Fibroblast of the aortic adventitia (primary cell): ENCODE results near the gene ZNF536. TPM values are rescaled to one million over a fixed set of nuclear protein-coding genes. Genes with fewer than 3 reads are reported as not detected.

Source experiments
- DNase-seq: peaks from one replicate; pipeline ENCODE4 v3.0.0-alpha.2; 2010; ENCODE audit warnings: low read depth
- H3K4me3 ChIP-seq: 2 replicates; pipeline ENCODE4 v1.5.1; 2011; ENCODE audit warnings: low read depth, mild to moderate bottlenecking, control low read depth, low read length, moderate library complexity
- CTCF ChIP-seq: IDR thresholded peaks from 2 replicates; pipeline ENCODE4 v1.5.1; 2011; ENCODE audit warnings: mild to moderate bottlenecking, low read length, control low read depth, inconsistent platforms; ENCODE audit not compliant: insufficient read depth
- total RNA-seq: library from RNA; depleted of rRNA; stranded (reverse); fragments of >200 nt; gene quantifications from 2 replicates; pipeline ENCODE4 v1.2.3, GENCODE V29; 2012; ENCODE audit warnings: low replicate concordance

Gene ZNF536
- total RNA-seq, 1 donor: 0.90 TPM

DNA sequence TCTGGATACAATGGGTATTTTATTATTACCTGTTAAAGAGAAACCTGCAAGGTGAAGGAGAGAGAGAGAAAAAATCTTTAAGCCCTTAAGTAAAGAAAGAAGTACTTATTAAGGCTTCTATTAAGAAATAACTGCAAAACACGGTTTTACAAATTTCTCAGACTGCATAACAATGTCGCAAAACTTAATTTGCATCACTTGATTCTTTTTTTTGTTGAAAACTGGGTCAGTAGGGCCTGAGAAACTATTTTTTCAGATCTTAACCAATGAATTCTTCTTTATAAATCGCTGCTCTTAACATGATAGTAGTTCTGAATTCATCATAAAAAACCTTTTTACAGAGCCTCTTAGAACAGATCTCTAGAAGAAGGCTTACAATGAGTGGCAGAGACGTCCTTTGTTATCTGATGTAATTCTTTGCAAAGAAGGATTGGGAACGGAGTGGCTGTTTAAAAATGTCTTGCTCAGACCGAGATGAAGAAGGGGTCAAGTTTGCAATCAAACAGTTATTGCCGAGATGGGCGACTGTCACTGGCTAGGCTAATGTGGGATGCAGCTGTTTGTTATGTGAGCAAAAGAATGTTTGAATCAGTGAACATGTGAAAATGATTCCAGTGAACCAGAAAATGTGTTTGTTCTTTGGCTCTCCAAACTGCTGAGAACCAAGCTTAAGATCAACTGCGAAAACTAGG, 76.3 kb downstream of the ZNF536 start:
- H3K4me3 ChIP-seq: no peak overlapping the region
- TF ChIP-seq CTCF: no peak
- no peak for DNase-seq

- no peak overlapping the region for H3K4me3 ChIP-seq
- DNase-seq: no peak
- no peak for TF ChIP-seq CTCF
Measured at GRCh38 chr19:30449078-30449590, 77.0 kb downstream of the ZNF536 start.

GRCh38 chr19:30449673-30450072, 77.5 kb downstream of the ZNF536 start:
- TF ChIP-seq CTCF: no peak
- H3K4me3 ChIP-seq: no peak overlapping the region
- no peak for DNase-seq

DNA sequence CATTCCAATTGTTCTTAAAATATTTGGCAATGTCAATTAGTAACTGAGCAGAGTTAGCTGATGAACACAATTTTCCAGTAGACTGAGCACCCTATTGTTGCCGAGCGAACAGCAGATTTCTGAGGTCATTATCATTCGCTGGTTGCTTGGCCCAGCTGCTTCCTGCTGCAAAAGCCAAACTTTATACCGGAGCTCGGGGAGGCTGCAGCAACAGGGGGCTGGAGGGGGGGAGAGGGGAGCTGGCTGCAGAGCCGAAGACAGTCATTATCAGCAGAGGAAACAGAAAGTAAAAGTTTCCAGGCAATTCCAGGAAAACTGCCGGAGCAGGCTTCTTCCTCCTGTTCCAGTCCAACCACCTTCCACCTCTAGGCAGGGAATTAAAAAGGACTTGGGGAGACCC, 77.9 kb downstream of the ZNF536 start:
- no peak overlapping the region for H3K4me3 ChIP-seq
- no peak for DNase-seq
- TF ChIP-seq CTCF: no peak

GRCh38 chr19:30450835-30451321, 78.7 kb downstream of the ZNF536 start:
- no peak overlapping the region for H3K4me3 ChIP-seq
- no peak for DNase-seq
- TF ChIP-seq CTCF: no peak

DNA sequence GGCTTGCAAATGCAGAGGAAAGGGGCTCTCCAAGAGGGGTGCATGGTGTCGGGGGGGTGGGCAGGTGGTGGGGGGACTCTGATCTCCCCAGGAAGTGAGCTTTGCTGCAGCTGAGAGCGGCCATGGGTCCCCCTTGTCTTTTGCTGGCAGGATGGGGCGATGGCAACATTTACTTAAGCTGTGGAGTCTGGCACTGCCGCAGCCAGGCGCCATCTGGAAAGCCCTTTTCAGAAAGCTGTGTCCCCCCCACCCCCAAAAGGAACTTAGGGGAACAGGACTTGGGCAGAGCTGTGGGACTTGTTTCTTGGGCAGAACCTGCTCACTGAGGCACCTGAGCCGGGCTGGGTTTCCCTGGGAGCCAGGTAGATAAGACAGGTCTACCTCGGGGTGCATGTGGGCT, 80.7 kb downstream of the ZNF536 start:
- no peak for DNase-seq
- TF ChIP-seq CTCF: no peak
- no peak overlapping the region for H3K4me3 ChIP-seq
